ENCODE data around the gene GMEB2.

The GMEB2 gene

GRCh38 chr20:63591147-63591533 lies 35.8 kb downstream of the GMEB2 start:
- Histone ChIP-seq H3K27me3 (ENCODE audit: insufficient read depth, low read length) (no peaks in the 10 kb centered on the region), H3K27ac (ENCODE audit: low read depth, low read length) (no peak overlapping the region), H3K4me1 (ENCODE audit: insufficient read depth, low read length) (no peaks in the 10 kb centered on the region), H3K9me3 (ENCODE audit: insufficient read depth, low read depth, low read length) (no peaks in the 10 kb centered on the region), H3K4me3 (ENCODE audit: low read length) (no peak overlapping the region), H3K9ac (ENCODE audit: low read depth, low read length) (no peak overlapping the region), H3K36me3 (ENCODE audit: insufficient read depth, low read length) (peaks cover 34% of the 10 kb centered on the region)
- WGBS = 91% methylated on average over 4 of the region's 4 CpGs

GRCh38 chr20:63590218-63591146 lies 36.4 kb downstream of the GMEB2 start:
- no peak overlapping the region for H3K27ac ChIP-seq (ENCODE audit: low read depth, low read length)
- H3K27me3 ChIP-seq (ENCODE audit: insufficient read depth, low read length) = no peaks in the 10 kb centered on the region
- 93% methylated on average over 52 of the region's 52 CpGs for WGBS
- H3K4me1 ChIP-seq (ENCODE audit: insufficient read depth, low read length) = no peaks in the 10 kb centered on the region
- H3K4me3 ChIP-seq (ENCODE audit: low read length) = no peak overlapping the region
- H3K9me3 ChIP-seq (ENCODE audit: insufficient read depth, low read depth, low read length) = no peaks in the 10 kb centered on the region
- H3K36me3 ChIP-seq (ENCODE audit: insufficient read depth, low read length) = peaks cover 34% of the 10 kb centered on the region
- no peak overlapping the region for H3K9ac ChIP-seq (ENCODE audit: low read depth, low read length)

- Histone ChIP-seq H3K27ac (ENCODE audit: low read depth, low read length) (no peak overlapping the region), H3K36me3 (ENCODE audit: insufficient read depth, low read length) (peaks cover 34% of the 10 kb centered on the region), H3K9ac (ENCODE audit: low read depth, low read length) (no peak overlapping the region), H3K27me3 (ENCODE audit: insufficient read depth, low read length) (no peaks in the 10 kb centered on the region), H3K9me3 (ENCODE audit: insufficient read depth, low read depth, low read length) (no peaks in the 10 kb centered on the region), H3K4me3 (ENCODE audit: low read length) (no peak overlapping the region), H3K4me1 (ENCODE audit: insufficient read depth, low read length) (no peaks in the 10 kb centered on the region)
- WGBS = 93% methylated on average over 38 of the region's 38 CpGs
Observed at GRCh38 chr20:63589261-63590217, 37.4 kb downstream of the GMEB2 start.

- Histone ChIP-seq H3K27ac (ENCODE audit: low read depth, low read length) (no peak overlapping the region), H3K27me3 (ENCODE audit: insufficient read depth, low read length) (no peaks in the 10 kb centered on the region), H3K4me1 (ENCODE audit: insufficient read depth, low read length) (no peaks in the 10 kb centered on the region), H3K36me3 (ENCODE audit: insufficient read depth, low read length) (peaks cover 30% of the 10 kb centered on the region), H3K9ac (ENCODE audit: low read depth, low read length) (no peak overlapping the region), H3K4me3 (ENCODE audit: low read length) (no peak overlapping the region), H3K9me3 (ENCODE audit: insufficient read depth, low read depth, low read length) (no peaks in the 10 kb centered on the region)
- WGBS = 93% methylated on average over 11 of the region's 11 CpGs
Observed at GRCh38 chr20:63588641-63589041, 38.3 kb downstream of the GMEB2 start.

- WGBS = 84% methylated on average over 19 of the region's 19 CpGs
- no peaks in the 10 kb centered on the region for H3K27me3 ChIP-seq (ENCODE audit: insufficient read depth, low read length)
- H3K4me3 ChIP-seq (ENCODE audit: low read length) = no peak overlapping the region
- no peaks in the 10 kb centered on the region for H3K4me1 ChIP-seq (ENCODE audit: insufficient read depth, low read length)
- no peak overlapping the region for H3K9ac ChIP-seq (ENCODE audit: low read depth, low read length)
- no peaks in the 10 kb centered on the region for H3K9me3 ChIP-seq (ENCODE audit: insufficient read depth, low read depth, low read length)
- no peak overlapping the region for H3K27ac ChIP-seq (ENCODE audit: low read depth, low read length)
- peaks cover 25% of the 10 kb centered on the region for H3K36me3 ChIP-seq (ENCODE audit: insufficient read depth, low read length)
Observed at GRCh38 chr20:63587776-63588591, 38.9 kb downstream of the GMEB2 start.

GRCh38 chr20:63587256-63587655 lies 39.6 kb downstream of the GMEB2 start:
- H3K4me1 ChIP-seq (ENCODE audit: insufficient read depth, low read length) = no peaks in the 10 kb centered on the region
- no peaks in the 10 kb centered on the region for H3K27me3 ChIP-seq (ENCODE audit: insufficient read depth, low read length)
- no peak overlapping the region for H3K27ac ChIP-seq (ENCODE audit: low read depth, low read length)
- peaks cover 17% of the 10 kb centered on the region for H3K36me3 ChIP-seq (ENCODE audit: insufficient read depth, low read length)
- no peak overlapping the region for H3K9ac ChIP-seq (ENCODE audit: low read depth, low read length)
- WGBS = 87% methylated on average over 7 of the region's 12 CpGs
- H3K9me3 ChIP-seq (ENCODE audit: insufficient read depth, low read depth, low read length) = no peaks in the 10 kb centered on the region
- no peak overlapping the region for H3K4me3 ChIP-seq (ENCODE audit: low read length)

- no peaks in the 10 kb centered on the region for H3K4me1 ChIP-seq (ENCODE audit: insufficient read depth, low read length)
- no peak overlapping the region for H3K27ac ChIP-seq (ENCODE audit: low read depth, low read length)
- WGBS = 93% methylated on average over 17 of the region's 17 CpGs
Observed at GRCh38 chr20:63586797-63587196, 40.1 kb downstream of the GMEB2 start.

GRCh38 chr20:63585616-63586565 lies 41.0 kb downstream of the GMEB2 start:
- WGBS = 91% methylated on average over 22 of the region's 22 CpGs
- no peak overlapping the region for H3K9ac ChIP-seq (ENCODE audit: low read depth, low read length)
- no peak overlapping the region for H3K27ac ChIP-seq (ENCODE audit: low read depth, low read length)
- no peaks in the 10 kb centered on the region for H3K9me3 ChIP-seq (ENCODE audit: insufficient read depth, low read depth, low read length)
- no peaks in the 10 kb centered on the region for H3K4me1 ChIP-seq (ENCODE audit: insufficient read depth, low read length)
- H3K27me3 ChIP-seq (ENCODE audit: insufficient read depth, low read length) = no peaks in the 10 kb centered on the region
- H3K36me3 ChIP-seq (ENCODE audit: insufficient read depth, low read length) = peaks cover 7% of the 10 kb centered on the region
- H3K4me3 ChIP-seq (ENCODE audit: low read length) = no peak overlapping the region

More at GRCh38 chr20:63586797-63587196, 40.1 kb downstream of the GMEB2 start:
- Histone ChIP-seq H3K9me3 (ENCODE audit: insufficient read depth, low read depth, low read length) (no peaks in the 10 kb centered on the region), H3K27me3 (ENCODE audit: insufficient read depth, low read length) (no peaks in the 10 kb centered on the region), H3K9ac (ENCODE audit: low read depth, low read length) (no peak overlapping the region), H3K36me3 (ENCODE audit: insufficient read depth, low read length) (peaks cover 13% of the 10 kb centered on the region), H3K4me3 (ENCODE audit: low read length) (no peak overlapping the region)

GRCh38 chr20:63582382-63583063 lies 44.4 kb downstream of the GMEB2 start:
- Histone ChIP-seq H3K27ac (ENCODE audit: low read depth, low read length) (no peak overlapping the region), H3K4me1 (ENCODE audit: insufficient read depth, low read length) (no peaks in the 10 kb centered on the region), H3K9ac (ENCODE audit: low read depth, low read length) (no peak overlapping the region), H3K9me3 (ENCODE audit: insufficient read depth, low read depth, low read length) (no peaks in the 10 kb centered on the region), H3K27me3 (ENCODE audit: insufficient read depth, low read length) (no peaks in the 10 kb centered on the region), H3K4me3 (ENCODE audit: low read length) (no peak overlapping the region), H3K36me3 (ENCODE audit: insufficient read depth, low read length) (no peaks in the 10 kb centered on the region)
- whole genome bisulfite sequencing = 92% methylated on average over 23 of the region's 23 CpGs
